ENCODE data around the gene HTR4.
"Not testable (repeated sequence)": the region's sequence is repeated elsewhere in the genome, so short reads cannot be mapped to it uniquely, and the experiment has no call there.

Gene HTR4

GRCh38 chr5:148599187-148599586 is 55.1 kb downstream of the HTR4 start:
- no peak for DNase-seq

DNA sequence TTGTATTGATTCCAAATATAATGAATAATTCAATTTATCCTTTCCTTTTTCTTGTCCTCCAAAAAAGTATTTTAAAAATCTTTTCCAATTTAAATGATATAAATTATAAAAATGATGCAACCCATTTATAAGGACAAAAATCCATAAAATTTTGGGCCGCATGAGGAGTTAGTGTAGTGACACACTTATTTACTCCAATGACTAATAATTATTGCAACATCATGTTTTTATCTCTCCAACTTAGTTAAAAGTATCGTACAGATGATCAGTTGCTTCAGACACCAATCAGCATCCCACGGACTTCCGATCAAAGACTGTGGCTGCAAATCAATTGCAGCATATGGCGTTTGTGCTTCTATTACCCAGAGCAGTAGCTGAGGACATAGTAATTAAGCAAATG is 58.6 kb downstream of the HTR4 start:
- no peak for DNase-seq

DNA sequence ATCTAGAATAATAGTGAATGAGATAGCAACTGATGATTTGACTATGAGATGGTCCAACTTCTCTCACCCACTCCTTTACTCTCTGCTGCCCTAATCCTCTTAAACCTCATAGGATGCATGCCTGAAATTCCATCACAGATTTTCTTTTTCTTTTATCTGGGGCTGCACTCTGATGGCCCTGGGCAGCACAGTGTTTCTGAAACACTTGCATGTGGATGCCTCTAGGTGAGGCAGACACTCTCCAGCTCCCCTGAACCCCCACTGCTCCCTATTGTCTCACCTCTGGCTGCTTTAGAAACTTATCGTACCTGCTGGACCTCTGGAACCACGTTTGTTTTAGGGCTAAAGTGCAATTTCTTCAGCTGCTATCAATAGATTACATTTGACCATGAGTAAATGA is 67.5 kb downstream of the HTR4 start:
- DNase-seq: no peak

GRCh38 chr5:148585988-148586387 is 68.3 kb downstream of the HTR4 start:
- DNase-seq: no peak

DNA sequence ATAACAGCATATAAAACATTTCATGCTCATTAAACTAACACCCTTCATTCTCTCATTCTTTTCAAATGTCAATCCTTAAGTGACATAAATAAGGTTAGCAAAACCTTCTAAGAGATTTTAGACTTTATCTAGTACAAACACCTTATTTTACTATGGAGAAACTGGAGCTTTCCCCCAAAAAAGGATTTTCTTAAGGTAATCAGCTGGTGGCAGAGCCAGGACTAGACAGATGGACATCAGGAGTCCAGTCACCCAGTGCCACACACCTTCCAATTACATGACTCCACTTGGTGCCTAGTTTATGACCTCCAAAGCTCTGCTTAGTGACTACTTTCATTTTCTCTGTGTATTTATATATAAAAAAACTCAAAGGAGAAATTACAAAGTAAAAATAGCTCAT is 70.2 kb downstream of the HTR4 start:
- DNase-seq: no peak

GRCh38 chr5:148583421-148583965 is 70.8 kb downstream of the HTR4 start:
- no peak for DNase-seq

- no peak for DNase-seq
Measured at GRCh38 chr5:148574167-148574566, 80.2 kb downstream of the HTR4 start.

DNA sequence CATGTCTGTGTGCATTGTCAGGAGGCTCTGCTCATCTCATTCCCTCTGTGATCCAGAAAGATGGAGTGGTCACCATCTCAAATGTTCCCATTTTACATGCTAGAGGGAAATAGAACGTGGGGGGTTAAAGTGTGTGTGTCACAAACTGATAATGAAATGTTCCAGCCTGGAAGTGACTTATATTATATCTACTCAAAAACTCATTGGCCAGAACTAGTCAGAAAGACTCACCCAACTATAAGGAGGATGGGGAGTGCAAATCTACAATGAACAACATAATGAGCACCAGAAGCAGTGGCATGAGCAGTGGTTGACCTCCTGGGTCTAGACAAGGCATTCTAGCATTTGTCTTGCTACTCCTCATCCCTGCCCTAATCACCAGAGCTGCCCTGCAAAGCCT is 81.0 kb downstream of the HTR4 start:
- DNase-seq: no peak

- DNase-seq: no peak
Measured at GRCh38 chr5:148569948-148570347, 84.4 kb downstream of the HTR4 start.

DNA sequence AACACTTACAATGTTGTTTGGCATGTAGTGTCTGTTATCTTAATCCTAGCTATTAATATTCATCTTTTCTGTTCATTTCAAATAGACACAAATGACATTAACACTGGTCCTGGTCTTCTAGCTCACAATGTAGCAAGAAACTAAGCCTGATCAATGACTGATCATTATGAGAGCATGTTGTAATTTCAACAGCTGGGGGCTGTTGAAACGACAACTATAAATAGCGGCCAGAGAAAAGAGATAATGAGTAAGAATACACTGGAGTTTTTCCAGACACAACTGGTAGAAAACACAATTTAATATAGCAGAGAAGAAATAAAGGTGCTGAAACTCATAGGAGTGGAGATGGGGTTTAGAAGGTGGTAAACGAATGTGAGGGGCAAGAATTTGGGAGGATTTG is 89.2 kb downstream of the HTR4 start:
- DNase-seq: no peak

GRCh38 chr5:148563021-148563420 is 91.3 kb downstream of the HTR4 start:
- DNase-seq: no peak

DNA sequence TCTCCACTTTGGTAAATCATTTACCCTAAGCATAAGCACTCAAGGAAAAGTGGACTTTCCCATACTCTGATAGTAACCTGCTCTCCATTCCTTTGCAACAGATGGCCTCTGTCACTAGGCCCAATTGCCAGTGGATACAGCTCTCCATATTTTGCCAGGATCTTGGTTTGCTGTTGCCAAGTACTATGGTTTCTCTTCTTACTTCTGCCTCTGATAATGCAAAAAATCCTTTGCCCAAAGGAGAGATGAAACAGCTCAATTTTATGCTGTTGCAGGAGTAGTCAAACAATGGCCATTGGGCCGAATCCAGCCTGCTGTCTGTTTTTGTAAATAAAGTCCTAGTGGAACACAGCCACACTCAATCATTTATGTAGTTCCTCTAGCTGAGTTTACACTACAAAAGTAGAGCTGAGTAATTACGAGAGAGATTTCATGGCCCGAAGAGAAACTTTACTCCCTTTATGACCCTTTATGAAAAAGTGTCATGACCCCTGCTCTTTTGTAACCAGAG is 92.5 kb downstream of the HTR4 start:
- DNase-seq: no peak

DNA sequence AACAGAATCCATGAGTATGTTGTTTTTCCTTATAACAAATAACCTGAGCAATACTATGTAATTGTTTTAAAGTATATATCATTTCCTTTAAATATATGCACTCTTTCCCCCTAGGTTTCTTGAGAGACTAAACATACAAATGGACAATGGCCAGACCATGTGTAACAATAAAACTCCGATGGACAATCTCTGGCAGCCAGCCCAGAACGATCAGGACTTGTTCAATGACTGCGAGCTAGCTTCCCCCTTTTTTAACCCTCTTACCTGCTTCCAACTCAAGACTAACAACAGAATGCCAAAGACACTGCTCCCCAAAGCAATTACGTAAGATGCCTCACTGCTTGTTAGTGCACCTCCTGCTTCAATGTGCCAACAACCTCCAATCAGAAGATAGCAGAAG is 94.9 kb downstream of the HTR4 start:
- DNase-seq: no peak

DNA sequence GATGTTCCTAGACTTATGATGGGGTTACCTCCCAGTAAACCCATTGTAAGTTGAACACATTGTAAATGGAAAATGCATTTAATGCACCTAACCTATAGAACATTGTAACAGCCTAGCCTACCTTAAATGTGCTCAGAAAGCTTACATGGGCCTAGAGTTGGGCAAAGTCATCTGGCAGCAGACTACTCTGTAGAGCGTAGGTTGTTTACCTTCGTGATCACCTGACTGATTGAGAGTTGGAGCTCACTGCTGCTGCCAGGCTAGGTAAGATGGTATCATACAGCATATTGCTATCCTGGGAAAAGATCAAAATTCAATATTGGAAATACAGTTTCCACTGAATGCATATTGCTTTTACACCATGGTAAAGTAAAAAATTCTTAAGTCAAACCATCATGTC is 95.4 kb downstream of the HTR4 start:
- DNase-seq: no peak

DNA sequence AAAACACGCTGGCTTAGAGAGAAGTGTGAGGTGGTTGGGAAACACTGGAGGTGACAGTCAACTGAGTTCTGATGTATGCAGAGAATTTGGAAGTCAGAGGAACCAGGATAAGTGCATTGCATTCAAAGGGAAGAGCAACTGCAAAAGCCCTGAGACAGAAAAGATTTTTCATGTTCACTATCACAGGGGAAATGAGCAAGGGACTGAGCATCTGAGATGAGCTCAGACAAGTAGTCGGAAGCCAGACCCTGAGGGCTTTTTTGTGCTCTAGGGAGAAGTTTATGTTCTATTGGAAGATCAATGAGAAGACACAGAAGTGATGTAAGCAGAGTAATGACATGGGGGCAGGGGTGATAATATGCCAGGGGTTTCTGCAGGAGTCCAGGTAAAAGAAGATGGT is 97.5 kb downstream of the HTR4 start:
- DNase-seq: no peak

GRCh38 chr5:148554621-148555020 is 99.7 kb downstream of the HTR4 start:
- no peak for DNase-seq

- DNase-seq: no peak
Measured at GRCh38 chr5:148543727-148544126, 110.6 kb downstream of the HTR4 start.

- no peak for DNase-seq
Measured at GRCh38 chr5:148542812-148543211, 111.5 kb downstream of the HTR4 start.

DNA sequence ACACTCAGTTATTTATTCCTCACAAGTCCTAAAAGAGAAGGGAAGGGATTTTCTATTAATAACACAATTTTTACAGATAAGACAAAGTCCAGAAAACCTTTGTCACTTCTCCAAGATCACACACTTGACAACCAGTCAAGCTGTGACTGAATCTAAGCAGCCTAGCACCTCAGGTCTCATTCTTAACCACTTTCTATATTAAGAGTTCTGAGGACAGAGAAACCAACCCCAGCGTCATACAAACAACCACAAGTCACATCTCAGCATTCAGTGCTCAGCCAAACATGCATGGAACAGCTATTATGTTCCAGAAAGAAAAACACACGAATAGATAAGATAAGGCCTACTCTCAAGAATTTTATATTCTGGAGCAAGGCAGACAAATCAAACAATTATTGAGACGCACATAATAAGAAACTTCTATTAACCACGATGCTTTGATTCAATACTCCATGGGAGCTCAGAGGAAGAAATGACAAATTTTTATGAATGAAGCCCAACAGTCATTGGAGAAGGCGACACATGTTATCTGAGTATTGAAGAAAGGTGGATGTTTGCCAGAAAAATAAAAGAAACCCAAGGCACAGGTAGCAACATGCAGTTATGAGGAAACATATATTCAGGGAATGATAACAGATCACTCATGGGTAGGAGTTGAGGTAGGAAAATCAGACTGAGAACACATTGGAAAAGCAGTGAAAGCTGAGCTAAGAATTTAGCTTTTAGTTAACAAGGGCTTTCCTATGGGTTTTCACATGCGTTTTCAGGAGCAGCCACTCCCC is 113.1 kb downstream of the HTR4 start:
- DNase-seq: no peak

GRCh38 chr5:148540647-148541046 is 113.7 kb downstream of the HTR4 start:
- no peak for DNase-seq

- no peak for DNase-seq
Measured at GRCh38 chr5:148539851-148540250, 114.5 kb downstream of the HTR4 start.

- DNase-seq: no peak
Measured at GRCh38 chr5:148535190-148535589, 119.1 kb downstream of the HTR4 start.

GRCh38 chr5:148532969-148533670 is 121.2 kb downstream of the HTR4 start:
- DNase-seq: no peak

DNA sequence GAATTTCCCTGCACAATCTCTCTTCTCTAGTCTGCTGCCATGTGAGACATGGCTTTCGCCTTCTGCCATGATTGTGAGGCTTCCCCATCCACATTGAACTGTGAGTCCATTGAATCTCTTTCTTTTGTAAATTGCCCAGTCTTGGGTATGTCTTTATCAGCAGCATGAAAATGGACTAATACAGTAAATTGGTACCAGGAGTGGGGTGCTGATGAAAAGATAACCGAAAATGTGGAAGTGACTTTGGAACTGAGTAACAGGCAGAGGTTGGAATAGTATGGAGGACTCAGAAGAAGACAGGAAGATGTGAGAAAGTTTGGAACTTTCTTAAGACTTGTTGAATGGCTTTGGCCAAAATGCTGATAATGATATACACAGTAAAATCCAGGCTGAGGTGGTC is 124.9 kb downstream of the HTR4 start:
- DNase-seq: not testable (repeated sequence)
